22Rv1 (cell line): ENCODE results near the gene CDH10.

Source experiments
- H3K27ac ChIP-seq: fragments of 450-650 bp; 2 replicates; pipeline ENCODE4 v1.5.1; 2017
- CTCF ChIP-seq: fragments of 450-650 bp; IDR thresholded peaks from 2 replicates; pipeline ENCODE4 v1.5.1; 2017; ENCODE audit warnings: mild to moderate bottlenecking
- ZFX ChIP-seq: fragments of 450-650 bp; IDR thresholded peaks from 2 replicates; pipeline ENCODE4 v1.6.1; 2017; ENCODE audit warnings: antibody characterized with exemption, borderline replicate concordance

CDH10 gene

GRCh38 chr5:24630918-24631317, 13.9 kb downstream of the CDH10 start:
- TF ChIP-seq ZFX, result no peak
- TF ChIP-seq CTCF, result no peak
- H3K27ac ChIP-seq, result no peak overlapping the region

DNA sequence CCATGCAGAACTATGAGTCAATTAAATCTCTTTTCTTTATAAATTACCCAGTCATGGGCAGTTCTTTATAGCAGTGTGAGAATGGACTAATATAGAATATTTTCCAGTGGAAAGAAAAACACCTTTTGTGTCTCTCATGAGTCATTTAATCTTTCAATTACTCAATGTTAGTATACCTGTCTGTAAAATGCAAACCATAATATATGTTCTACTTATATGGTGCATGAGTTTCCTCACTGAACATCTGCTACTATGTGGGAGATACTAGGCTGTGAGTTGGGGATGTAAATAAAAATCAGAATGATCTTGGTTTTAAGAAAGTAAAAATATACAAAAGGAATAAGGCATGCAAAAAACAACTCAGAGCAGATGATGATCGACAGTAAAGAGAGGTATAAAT, 15.0 kb downstream of the CDH10 start:
- no peak overlapping the region for H3K27ac ChIP-seq
- TF ChIP-seq ZFX, result no peak
- no peak for TF ChIP-seq CTCF

- no peak for TF ChIP-seq CTCF
- TF ChIP-seq ZFX, result no peak
- H3K27ac ChIP-seq, result no peak overlapping the region
These were observed 19.9 kb downstream of the CDH10 start for GRCh38 chr5:24624872-24625271.

DNA sequence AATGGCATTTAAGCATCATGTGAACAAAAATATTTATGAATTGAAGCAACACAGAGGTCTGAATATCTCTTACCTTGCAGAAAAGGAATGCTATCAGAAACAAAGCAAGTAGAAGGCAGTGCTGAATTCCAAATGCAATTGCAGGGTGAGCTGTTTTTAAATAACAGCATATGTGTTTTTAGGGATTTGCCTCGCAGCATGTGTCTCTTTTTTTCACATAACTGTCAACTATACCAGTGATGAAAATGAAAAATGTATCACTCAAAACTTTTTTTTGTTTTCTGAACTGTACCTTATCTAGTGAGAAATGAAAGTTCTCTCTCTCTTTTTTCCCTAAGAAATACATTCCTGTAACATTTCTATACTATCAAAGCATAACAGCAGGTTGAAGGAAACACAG, 21.2 kb downstream of the CDH10 start:
- no peak overlapping the region for H3K27ac ChIP-seq
- no peak for TF ChIP-seq ZFX
- no peak for TF ChIP-seq CTCF

DNA sequence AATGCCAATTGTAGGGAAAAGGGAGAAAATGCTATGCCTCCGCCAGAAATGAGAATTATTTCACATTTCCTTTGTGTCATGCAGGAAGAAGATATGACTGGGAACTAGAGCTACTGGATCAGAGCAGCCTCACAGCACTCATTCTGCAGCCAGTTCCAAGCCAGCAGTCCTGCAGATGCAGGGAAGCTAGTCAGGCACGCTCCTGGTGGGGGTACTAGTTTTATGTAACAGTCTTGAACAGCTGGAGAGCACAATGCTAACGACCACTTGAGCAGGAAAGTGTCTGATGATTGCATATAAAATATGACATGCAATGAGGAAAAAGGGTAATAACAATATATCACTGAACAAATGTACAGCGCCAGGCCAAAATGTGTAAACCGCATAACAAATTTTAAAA, 21.7 kb downstream of the CDH10 start:
- no peak overlapping the region for H3K27ac ChIP-seq

DNA sequence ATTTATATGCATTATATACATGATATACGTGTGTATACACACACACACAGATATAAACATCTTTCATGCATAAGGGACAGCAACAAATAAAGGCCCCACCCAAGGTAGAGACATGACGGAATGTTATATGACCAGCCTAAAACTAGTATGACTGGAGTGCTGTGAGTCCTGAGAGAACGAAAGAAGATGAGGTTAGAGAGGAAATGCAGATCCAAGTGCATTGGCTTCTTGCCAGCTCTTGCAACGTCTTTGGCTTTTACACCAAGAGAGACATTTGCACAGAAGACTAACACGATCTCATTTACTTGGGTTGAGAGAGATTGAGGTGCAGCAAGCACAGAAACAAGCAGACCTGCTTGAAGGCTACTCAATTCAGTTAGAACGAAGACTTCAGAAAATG, 23.0 kb downstream of the CDH10 start:
- H3K27ac ChIP-seq, result no peak overlapping the region
- TF ChIP-seq ZFX (no peak), CTCF (no peak)

More for the DNA sequence above, 21.7 kb downstream of the CDH10 start:
- no peak for TF ChIP-seq ZFX
- TF ChIP-seq CTCF, result no peak

DNA sequence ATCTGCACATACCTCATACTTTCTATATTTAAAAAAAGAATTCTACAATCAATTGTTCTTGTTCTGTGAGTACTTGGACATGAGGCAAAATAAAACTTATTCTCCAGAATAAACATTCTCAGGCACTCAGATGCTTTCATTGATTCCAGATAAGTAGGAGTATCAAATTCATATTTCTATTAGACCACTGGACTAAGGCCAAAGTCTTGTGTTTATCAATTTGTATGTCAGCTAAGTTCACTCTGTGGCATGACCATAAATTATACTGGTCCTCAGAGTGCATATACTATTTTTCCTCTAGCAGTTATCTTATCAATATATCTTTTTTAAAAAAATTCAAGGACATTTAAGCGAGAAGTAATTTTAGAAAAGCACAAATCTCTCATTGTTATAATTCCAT, 28.2 kb downstream of the CDH10 start:
- TF ChIP-seq CTCF (no peak), ZFX (no peak)
- H3K27ac ChIP-seq, result no peak overlapping the region
